OCI-LY3 (cell line): Measurements from ENCODE around the gene TBX2.

Experiments used
- CTCF ChIP-seq: fragments of 200-600, 300-600 bp; sonication (generic); IDR thresholded peaks from 2 replicates; pipeline ENCODE4 v1.5.1; 2014; ENCODE audit warnings: antibody characterized with exemption, low read length, low read depth
- EZH2phosphoT487 ChIP-seq: fragments of 200-600 bp; shearing (Covaris generic); IDR thresholded peaks from 2 replicates; pipeline ENCODE4 v1.6.1; 2018; ENCODE audit warnings: antibody characterized with exemption, mixed run types, low read depth

- TF ChIP-seq EZH2phosphoT487 = no peak
- TF ChIP-seq CTCF = no peak; the same call in 1 of the 2 replicates
These were observed 10.7 kb downstream of the TBX2 start for GRCh38 chr17:61410141-61411010.
